ENCODE measurements around the gene CCNYL1.
"Not testable (repeated sequence)": the region's sequence is repeated elsewhere in the genome, so short reads cannot be mapped to it uniquely, and the experiment has no call there.

The CCNYL1 gene

DNA sequence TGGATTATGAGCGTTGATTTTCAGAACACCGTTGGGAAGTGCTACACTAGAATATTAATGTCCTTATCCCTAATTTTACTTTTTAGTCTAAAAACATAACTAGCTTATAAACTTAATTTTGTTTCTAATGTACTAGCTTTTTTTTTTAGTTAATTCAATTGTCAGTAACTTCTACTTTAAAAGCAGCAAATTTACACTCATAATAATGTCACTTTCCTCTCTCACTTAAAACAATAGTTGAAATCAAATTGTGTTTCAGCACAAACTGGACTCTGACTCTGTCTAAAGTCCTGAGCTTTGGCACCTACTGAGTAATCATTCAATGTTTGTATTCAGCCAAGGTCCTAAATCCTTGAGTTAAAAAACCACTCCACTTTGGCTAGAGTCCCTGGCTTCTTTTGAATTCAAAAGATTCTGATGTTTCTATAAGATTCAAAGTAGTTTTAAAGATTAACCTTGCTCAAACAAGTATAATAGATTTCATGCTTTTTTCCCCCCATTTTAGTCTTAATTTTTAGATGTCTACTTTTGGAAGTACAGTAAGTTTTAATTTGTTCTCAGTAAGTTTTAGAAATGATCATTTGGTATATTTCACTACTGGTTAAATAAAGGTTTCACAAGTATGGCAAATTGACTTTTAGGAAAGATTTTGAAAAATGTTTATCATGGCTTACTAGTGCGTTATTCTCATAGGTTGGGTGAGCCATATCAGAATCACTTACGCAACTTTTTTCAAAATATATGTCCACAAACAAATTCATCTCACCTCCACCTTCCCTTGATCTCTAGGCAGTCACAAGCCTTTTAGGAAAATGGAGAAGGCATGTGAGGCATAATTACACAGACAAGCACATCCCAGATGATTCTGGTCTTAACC, 23.4 kb downstream of the CCNYL1 start:
- DNase-seq (ENCODE audit: low read depth, low spot score), result no peak

DNA sequence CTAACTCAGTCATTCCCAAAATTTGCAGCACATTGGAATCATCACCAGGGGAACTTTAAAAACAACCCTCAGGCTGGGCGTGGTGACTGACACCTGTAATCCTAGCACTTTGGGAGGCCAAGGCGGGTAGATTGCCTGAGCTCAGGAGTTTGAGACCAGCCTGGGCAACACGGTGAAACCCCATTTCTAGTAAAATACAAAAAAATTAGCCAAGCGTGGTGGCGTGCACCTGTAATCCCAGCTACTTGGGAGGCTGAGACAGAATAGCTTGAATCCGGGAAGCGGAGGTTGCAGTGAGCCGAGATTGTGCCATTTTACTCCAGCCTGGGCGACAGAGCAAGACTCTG, 24.0 kb downstream of the CCNYL1 start:
- not testable (repeated sequence) for DNase-seq (ENCODE audit: low read depth, low spot score)

DNA sequence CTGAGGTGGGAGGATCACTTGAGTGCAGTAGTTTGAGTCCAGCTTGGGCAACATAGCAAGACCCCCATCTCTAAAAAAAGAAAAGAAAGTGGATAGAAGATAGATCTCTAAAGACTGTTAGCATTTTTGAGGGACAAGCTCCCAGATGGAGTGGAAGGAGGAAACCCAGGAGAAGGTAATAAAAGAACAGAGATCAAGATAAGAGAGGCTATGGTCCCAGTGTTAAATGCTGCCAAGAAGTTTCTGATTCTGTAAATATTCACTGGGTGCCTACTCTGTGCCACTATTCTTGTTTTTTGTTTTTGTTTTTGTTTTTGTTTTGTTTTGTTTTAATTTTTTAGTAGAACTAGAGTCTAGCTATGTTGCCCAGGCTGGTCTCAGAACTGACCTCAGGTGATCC, 32.1 kb downstream of the CCNYL1 start:
- no peak for DNase-seq (ENCODE audit: low read depth, low spot score)

DNA sequence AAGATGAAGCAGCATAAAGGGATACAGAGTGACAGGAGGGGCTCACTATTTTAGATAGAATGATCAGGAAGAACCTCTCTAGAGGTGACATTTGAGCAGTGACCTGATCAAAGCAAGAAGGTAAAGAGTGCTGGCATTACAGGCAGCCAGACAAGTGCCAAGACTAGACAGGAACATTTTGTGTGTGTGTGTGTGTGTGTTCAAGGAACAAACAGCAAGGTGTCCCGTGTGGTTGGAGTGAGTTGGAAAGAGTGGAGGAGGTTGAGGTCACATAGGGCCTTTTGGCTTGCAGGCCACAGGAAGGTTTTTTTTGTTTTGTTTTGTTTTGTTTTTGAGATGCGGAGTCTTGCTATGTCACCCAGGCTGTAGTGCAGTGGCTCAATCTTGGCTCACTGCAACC, 32.6 kb downstream of the CCNYL1 start:
- DNase-seq (ENCODE audit: low read depth, low spot score), result no peak

DNA sequence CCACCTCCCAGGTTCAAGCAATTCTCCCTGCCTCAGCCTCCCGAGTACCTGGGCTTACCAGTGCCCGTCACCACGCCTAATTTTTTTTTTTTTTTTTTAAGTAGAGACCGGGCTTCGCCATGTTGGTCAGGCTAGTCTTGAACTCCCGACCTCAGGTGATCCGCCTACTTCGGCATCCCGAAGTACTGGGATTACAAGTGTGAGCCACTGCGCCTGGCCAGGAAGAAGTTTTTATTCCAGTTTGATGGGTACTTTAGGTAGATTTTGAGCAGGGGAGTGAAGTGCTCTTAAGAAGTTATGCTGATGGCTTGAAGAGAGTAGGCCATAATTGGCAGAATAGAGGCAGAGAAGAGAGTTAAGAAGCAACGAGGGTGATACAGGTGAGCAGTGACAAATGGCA, 33.0 kb downstream of the CCNYL1 start:
- no peak for DNase-seq (ENCODE audit: low read depth, low spot score)

DNA sequence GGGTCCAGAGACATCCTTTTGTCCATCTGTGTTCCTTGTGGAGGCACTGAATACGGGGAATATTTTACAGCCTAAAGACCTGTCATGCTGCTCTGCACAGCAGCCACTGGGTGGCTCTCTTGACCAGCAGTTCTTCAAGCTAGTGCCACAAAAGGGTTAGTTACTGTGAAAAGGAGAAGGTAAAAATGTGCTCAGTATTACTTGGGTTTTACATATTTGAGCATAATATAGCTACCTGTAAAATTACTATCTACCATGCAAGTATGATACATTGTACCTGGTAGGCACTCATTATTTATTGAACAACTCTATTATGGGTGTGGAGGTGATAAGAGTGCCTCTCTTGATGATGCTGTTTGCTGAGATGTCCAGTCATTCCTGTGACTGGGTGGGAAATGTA, 34.7 kb downstream of the CCNYL1 start:
- DNase-seq (ENCODE audit: low read depth, low spot score), result no peak

DNA sequence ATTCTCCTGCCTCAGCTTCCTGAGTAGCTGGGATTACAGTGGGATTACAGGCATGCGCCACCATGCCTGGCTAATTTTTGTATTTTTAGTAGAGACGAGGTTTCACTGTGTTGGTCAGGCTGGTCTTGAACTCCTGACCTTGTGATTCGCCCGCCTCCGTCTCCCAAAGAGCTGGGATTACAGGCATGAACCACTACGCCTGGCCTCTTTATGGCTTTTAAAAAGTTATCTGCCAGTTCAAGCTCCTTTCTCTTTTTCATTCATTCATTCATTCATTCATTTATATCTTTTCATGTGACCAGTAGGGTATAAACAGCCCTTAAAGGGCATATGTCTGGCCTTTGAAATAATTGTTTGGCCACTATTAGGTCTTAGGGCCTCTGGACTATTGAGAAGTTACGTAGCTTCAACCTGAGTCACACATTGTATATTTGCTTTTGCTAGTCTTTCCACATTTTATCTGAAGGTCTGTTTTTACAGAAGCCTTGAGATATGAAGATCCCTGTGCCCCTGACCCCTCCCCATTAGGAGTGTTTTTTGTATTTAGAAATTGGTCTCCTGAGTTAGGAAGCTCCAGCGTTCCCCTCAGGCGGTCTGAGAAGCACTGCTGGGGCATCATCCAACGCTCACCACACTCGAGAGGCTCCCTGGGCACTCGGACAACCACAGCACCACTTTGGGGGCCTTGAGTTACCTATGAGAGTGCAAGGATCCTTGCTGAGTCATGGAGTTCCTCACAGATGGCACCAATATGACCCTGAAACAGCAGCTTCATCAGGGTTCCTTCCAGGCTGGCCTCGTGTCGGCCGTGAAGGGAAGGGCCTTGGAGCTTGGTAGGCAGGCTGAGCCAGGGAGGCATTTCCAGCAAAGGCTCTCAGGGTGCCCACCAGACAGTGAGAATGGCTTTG, 36.5 kb downstream of the CCNYL1 start:
- DNase-seq (ENCODE audit: low read depth, low spot score), result no peak

DNA sequence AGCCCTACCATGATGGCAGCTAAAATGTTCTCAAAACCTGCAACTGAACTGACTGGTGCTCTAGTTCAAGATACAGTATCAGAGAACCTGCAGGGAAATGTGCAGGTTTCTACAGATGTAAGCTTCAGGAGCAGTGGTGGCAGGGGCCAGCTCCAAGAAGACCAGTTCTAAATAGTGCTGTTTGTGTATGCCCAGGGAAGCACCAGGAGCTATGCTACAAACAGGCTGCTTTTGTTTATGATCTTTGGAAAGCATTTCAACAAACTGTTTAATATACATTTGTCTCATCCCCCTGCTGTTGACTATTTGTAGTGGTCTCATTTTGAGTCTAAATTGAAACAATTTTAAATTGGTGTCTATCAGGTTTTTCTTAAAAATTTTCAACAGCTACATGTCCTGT, 37.6 kb downstream of the CCNYL1 start:
- no peak for DNase-seq (ENCODE audit: low read depth, low spot score)

DNA sequence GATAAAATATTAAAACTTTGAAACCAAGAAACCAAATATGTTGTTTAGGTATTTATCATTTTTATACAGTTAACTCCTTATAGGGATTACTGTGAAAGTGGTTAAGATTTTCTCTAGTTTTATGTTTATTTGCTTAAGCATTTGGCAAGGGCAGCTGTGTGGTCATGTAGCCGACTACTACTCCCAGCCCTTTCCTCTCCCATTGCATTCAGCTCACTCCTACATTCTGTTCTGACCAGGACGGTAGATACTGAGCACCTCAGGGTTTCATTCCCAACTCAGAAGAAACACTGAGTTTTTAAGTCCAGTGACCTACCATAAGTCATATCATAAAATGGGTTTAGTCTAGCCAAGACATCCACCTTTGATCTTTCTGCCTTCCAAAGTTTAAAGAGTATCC, 38.4 kb downstream of the CCNYL1 start:
- no peak for DNase-seq (ENCODE audit: low read depth, low spot score)

DNA sequence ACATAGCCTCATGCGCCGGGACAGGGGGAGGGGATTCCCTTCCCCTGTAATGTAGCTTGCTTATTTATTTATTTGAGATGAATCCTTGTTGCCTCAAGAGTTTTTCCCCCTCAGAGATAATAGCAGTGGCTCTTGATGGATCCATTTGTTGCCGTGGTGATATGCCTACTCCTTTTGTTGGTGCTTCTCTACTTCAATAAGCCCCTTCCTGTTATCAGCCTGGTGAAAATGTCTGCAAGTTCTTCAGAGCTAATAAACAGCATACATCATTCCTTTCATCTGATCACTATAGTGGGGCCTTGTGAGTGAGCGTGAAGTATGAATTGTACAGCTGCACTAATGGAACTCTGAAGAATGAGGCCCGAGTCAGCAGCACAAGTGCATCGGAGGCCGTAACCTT, 38.9 kb downstream of the CCNYL1 start:
- no peak for DNase-seq (ENCODE audit: low read depth, low spot score)

DNA sequence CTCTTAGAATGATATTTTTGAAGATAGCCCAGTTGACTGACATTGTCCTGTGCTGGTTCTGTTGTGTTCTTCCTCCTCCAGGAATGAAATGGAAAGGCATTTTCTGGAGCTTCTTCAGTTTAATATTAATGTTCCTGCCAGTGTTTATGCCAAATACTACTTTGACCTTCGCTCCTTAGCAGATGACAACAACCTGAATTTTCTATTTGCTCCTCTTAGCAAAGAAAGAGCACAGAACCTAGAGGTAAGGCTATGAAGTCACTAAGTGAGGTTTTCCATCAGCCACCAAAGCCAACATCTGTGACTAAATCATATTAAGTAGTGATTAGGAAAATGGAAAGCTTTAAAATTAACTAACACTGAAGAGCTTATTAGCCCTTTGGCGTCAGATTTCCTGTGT, 39.4 kb downstream of the CCNYL1 start:
- no peak for DNase-seq (ENCODE audit: low read depth, low spot score)

DNA sequence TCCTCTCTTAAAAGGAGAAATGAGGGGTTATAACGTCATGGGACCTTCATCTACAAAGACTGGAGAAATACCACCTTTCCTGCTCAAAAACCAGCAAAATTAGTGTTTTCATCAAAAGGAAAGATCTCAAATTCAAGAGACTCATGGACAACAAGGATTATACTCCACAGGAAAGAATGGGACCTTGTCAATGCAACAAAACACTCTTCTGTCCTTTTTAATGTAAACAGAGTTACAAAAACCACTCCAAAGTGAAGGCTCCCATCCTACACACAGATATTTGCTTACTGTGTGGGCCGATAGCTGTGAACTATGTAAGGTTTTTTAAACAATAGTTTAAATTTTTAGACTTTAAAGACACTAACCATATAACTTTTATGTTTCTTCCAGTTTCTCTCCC, 42.2 kb downstream of the CCNYL1 start:
- not testable (repeated sequence) for DNase-seq (ENCODE audit: low read depth, low spot score)

DNA sequence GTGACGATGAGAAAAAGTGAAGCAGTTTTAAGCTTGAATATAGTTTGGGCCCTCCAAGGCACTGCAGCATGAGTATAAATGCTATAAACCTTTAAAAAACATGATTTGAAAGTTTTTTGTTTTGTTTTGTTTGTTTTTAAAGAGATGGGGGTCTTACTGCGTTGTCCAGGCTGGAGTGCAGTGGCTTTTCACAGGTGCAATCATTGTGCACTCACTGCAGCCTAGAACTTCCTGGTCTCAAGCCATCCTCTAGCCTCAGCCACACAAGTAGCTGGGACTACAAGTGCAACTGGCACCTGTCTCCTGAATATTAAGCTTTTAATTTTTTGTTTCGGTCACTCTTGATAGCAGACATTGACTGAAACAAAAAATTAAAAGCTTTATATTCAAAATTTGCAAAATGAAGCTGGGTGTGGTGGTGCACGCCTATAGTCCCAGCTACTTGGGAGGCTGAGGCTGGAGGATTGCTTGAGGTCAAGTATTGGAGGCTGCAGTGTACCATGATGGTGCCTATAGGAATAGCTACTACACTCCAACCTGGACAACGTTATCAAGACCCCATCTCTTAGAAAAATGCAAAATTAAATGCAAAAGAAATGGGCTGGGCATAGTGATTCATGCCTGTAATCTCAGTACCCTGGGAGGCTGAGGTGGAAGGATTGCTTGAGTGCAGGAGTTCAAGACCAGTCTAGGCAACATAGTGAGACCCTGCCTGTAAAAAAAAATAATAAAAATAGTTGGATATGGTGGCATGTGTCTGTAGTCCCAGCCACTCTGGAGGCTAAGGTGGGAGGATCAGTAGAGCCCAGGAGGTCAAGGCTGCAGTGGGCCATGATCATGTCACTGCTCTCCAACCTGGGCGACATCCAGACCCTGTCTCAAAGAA, 43.3 kb downstream of the CCNYL1 start:
- no peak for DNase-seq (ENCODE audit: low read depth, low spot score)

DNA sequence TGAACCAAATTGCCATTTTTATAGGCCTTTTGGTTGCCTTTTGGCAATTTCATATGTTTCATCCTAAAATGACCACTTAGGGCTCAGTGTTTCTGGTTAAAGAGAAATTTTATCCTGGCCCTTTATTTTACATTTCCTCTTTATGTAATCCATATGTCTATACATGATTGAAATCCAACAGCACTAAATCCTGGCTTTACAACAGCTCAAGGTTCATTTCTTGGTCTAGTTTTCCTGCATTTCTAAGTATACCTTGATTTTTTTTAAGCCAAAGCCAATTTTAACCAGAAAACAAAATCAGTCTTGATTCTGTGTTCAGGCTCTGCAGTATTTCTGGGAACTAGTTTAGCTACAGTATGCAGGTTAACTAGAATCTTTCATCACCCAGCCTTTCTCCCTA, 46.6 kb downstream of the CCNYL1 start:
- DNase-seq (ENCODE audit: low read depth, low spot score), result no peak

DNA sequence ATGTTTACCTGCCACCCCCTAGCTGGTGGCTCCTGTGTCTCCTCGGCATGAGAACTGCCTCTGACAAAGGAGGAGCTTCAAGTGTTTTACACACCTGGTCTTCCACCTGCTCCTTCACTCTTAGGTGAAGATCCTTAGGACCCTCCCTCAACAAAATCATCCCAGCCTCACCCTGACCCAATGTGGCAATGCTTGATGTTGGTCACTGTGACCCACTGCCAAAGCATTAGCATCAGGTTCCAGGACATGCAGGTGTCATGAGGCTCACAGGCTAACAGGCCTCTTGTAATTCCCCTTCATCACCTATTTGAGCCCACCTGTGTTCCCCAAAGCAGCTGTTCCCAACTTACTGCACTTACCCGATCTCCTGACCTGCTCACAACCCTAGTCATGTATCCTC, 48.5 kb downstream of the CCNYL1 start:
- DNase-seq (ENCODE audit: low read depth, low spot score), result no peak

DNA sequence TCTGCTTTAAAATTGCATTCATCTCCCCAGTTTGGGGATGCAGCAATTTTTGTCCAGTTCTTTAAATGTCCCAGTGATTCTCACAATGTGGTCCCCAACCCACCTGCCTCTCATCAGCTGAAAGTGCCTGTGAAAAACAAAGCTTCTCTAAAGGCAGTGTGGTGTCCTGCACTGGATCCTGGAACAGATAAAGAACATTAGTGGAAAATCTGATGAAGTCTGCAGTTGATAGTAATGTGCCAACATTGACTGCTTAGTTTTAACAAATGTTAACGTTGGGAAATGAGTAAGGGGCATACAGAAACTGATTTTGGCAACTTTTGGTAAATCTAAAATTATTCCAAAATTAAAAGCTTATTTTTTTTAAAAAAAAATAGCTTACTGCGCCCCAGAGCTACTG, 49.0 kb downstream of the CCNYL1 start:
- DNase-seq (ENCODE audit: low read depth, low spot score), result no peak

DNA sequence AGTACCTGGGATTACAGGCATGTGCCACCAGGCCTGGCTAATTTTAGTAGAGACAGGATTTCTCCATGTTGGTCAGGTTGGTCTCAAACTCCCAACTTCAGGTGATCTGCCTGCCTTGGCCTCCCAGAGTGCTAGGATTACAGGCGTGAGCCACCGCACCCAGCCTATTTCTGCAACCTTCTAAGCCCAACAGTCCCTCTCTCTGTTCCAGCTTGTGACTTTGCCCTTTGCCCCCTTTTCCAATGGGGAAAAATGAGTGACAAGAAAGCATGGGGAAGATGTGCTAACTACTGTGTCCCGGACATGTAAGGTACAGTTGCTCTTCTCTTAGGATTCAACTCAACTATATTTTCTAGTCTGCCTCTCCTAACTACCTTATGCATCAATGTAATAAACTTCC, 50.0 kb downstream of the CCNYL1 start:
- not testable (repeated sequence) for DNase-seq (ENCODE audit: low read depth, low spot score)

DNA sequence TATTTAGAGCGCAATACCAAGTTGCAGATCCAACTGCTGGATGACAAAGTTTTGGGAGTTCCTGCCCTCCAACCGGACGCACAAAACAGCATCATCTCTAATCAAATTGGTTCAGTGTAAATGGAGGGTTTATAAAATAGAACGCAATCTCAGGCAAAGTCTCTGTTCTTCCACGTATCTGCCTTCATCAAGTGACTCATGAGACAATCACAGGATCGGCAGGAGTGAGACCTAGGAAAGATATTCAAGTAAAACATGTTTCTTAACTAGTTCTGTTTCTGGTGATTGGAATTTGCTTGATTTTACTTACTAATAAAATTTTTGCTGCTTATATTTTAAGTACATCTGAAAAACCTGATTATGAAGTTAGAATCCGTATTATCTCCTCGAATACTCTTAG, 50.7 kb downstream of the CCNYL1 start:
- no peak for DNase-seq (ENCODE audit: low read depth, low spot score)

DNA sequence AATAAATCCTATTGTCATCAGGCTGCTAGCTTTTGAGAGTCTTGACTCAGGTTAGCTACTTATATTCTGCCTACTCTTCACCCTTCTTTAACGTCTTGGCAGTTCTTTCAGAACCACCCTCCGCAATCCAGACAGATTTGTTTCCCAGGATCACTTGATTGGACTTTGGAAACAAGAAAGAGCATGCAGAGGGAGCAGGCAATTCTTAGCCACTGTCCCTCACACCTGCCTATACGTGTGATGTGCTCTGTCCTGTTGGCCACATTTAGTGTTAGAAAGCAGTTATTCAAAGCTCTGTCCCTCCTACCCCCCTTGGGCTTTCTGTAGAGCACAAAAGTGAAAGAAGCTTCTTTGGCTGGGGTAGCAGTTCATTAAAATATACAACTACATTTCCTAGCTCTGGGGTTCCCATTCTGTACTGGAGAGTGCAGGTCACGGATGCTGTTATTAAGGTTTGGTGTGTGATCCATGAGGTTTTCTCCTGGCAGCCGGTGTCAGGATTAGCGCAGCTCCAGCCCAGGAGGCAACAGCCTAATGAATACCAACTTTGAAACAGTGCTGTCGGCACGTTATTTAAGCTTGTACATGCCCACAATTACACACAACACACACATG, 52.0 kb downstream of the CCNYL1 start:
- DNase-seq (ENCODE audit: low read depth, low spot score), result no peak

DNA sequence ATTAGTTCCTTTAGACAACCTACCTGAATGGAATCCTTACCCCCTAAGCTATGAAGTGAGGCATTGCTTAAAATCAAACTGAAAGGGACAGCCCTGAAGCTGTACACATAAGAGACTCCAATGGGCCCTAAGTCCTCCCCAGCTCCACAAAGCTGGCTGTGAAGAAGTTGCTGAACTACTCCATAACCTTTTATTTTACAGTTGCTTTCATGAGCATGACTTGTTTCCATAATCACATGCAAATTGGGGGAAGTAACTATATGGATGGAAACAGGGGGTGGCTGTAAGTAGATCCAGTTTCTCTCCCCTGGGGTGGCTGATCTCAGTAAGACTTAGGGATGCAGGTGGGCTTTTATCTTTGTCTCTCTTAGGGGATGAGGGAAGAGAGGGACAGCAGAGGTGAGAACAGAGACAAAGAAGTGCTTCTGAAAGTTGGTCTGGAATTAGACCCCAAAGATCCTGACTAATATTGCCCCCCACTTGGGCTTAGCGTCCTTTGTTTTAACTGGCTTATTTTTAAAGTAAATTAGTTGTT, 52.7 kb downstream of the CCNYL1 start:
- DNase-seq (ENCODE audit: low read depth, low spot score), result no peak

DNA sequence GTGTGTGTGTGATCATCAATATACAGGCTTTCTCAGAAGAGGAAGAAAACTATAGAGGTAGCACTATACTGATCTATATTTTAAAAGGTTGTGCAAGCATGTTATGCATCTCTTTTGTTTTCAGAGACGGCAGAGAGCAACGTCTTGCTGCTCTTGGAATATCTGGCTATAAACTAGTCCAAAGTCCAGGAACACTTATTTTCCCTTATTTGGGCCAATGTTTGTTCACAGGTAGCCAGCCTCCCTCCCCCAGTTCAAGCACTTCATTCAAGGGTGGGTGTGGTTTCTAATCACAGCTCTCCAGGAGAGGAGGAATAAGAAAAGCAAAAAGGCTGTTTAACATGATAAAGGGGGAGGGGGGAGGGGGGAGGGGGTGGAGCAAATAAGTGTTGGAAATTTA, 54.1 kb downstream of the CCNYL1 start:
- no peak for DNase-seq (ENCODE audit: low read depth, low spot score)
